ENCODE data around the gene FGF22.

Gene FGF22

GRCh38 chr19:610801-611480, 28.7 kb upstream of the FGF22 start:
- H3K27ac ChIP-seq: peak overlapping the region; percentile 16
- no peaks in the 10 kb centered on the region for H3K9me3 ChIP-seq (ENCODE audit: control insufficient read depth, low read length)
- no peak overlapping the region for H3K9ac ChIP-seq
- no peaks in the 10 kb centered on the region for H3K79me2 ChIP-seq
- H3K4me3 ChIP-seq (ENCODE audit: low read depth, low read length): no peak overlapping the region
- no peaks in the 10 kb centered on the region for H3K27me3 ChIP-seq (ENCODE audit: control insufficient read depth, insufficient read depth, low read length)
- no peak overlapping the region for H2AFZ ChIP-seq
- no peaks in the 10 kb centered on the region for H3K4me1 ChIP-seq
- H3K4me2 ChIP-seq (ENCODE audit: low read length): no peak overlapping the region
- TF ChIP-seq, protein P1, sequence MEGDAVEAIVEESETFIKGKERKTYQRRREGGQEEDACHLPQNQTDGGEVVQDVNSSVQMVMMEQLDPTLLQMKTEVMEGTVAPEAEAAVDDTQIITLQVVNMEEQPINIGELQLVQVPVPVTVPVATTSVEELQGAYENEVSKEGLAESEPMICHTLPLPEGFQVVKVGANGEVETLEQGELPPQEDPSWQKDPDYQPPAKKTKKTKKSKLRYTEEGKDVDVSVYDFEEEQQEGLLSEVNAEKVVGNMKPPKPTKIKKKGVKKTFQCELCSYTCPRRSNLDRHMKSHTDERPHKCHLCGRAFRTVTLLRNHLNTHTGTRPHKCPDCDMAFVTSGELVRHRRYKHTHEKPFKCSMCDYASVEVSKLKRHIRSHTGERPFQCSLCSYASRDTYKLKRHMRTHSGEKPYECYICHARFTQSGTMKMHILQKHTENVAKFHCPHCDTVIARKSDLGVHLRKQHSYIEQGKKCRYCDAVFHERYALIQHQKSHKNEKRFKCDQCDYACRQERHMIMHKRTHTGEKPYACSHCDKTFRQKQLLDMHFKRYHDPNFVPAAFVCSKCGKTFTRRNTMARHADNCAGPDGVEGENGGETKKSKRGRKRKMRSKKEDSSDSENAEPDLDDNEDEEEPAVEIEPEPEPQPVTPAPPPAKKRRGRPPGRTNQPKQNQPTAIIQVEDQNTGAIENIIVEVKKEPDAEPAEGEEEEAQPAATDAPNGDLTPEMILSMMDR (IDR thresholded peaks at IDR 0.05): no peak
- H3K36me3 ChIP-seq (ENCODE audit: control insufficient read depth, insufficient read depth, low read length): no peaks in the 10 kb centered on the region

DNA sequence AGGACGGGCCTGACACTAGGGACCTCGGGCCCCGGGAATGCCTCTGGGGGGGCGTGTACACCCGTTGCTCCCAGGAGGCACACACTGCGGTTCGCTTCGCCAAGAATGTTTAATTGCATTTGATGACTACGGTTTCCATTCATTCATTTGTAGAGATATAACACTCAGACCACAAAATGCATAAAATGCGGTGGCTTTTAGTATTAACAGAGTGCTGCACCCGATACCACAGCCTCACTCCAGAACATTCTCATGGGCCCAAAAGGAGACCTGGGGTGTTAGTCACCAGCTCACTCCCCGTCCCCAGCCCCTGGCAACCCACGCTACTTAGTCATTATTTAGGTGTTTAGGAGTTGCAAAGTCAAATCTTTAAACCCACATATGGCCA, 28.2 kb upstream of the FGF22 start:
- Histone ChIP-seq H3K9ac (no peak overlapping the region), H3K27ac (no peak overlapping the region), H3K79me2 (no peaks in the 10 kb centered on the region), H3K4me3 (ENCODE audit: low read depth, low read length) (no peak overlapping the region), H3K9me3 (ENCODE audit: control insufficient read depth, low read length) (no peaks in the 10 kb centered on the region), H3K4me2 (ENCODE audit: low read length) (no peak overlapping the region), H3K4me1 (no peaks in the 10 kb centered on the region), H3K36me3 (ENCODE audit: control insufficient read depth, insufficient read depth, low read length) (no peaks in the 10 kb centered on the region), H2AFZ (no peak overlapping the region), H3K27me3 (ENCODE audit: control insufficient read depth, insufficient read depth, low read length) (no peaks in the 10 kb centered on the region)
- TF ChIP-seq, protein P1 (IDR thresholded peaks at IDR 0.05): no peak

GRCh38 chr19:612941-613340, 26.7 kb upstream of the FGF22 start:
- no peak overlapping the region for H3K4me3 ChIP-seq (ENCODE audit: low read depth, low read length)
- H3K9ac ChIP-seq: no peak overlapping the region
- TF ChIP-seq, protein P1 (IDR thresholded peaks at IDR 0.05): no peak

DNA sequence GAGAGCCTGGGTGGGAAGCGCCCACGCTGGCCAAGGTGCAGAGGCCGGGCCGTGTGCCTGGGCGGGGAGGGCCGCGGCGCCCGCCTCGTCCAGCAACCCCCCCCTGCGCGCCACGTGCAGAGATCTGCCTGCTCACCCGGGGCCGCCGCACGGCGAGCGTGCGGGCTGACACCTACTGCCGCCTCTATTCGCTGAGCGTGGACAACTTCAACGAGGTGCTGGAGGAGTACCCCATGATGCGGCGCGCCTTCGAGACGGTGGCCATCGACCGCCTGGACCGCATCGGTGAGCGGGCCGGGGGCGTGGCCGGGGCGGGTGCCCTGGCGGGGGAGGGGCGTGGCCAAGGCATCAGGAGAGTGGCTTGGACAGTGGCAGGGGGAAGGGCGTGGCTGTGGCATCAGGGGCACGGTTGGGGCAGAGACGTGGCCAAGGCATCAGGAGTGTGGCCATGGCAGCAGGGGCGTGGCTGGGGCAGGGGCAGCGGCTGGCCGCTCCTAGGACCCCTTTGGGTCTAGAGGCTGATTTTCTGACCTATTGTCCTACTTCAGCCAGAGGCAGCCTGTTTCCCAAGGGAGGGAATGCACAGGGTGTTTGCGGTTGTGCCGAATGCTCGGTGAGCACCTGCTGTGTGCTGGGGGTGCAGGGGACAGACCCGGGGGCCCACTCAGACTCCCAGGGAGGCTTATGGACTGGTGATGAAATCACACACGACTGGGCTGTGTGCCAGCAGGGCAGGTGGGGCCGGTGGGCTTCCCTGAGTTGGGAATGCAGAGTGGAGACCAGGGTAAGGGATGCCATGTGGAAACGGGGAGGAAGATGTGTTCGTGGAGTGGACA, 25.7 kb upstream of the FGF22 start:
- TF ChIP-seq, protein P1 (IDR thresholded peaks at IDR 0.05): no peak
- H3K9ac ChIP-seq: no peak overlapping the region
- no peaks in the 10 kb centered on the region for H3K27me3 ChIP-seq (ENCODE audit: control insufficient read depth, insufficient read depth, low read length)
- no peaks in the 10 kb centered on the region for H3K4me1 ChIP-seq
- no peak overlapping the region for H3K27ac ChIP-seq
- H3K36me3 ChIP-seq (ENCODE audit: control insufficient read depth, insufficient read depth, low read length): no peaks in the 10 kb centered on the region
- no peak overlapping the region for H2AFZ ChIP-seq
- H3K79me2 ChIP-seq: no peaks in the 10 kb centered on the region
- no peaks in the 10 kb centered on the region for H3K9me3 ChIP-seq (ENCODE audit: control insufficient read depth, low read length)
- no peak overlapping the region for H3K4me3 ChIP-seq (ENCODE audit: low read depth, low read length)
- H3K4me2 ChIP-seq (ENCODE audit: low read length): no peak overlapping the region

More at GRCh38 chr19:612941-613340, 26.7 kb upstream of the FGF22 start:
- Histone ChIP-seq H3K36me3 (ENCODE audit: control insufficient read depth, insufficient read depth, low read length) (no peaks in the 10 kb centered on the region), H3K4me2 (ENCODE audit: low read length) (no peak overlapping the region), H3K4me1 (no peaks in the 10 kb centered on the region), H3K79me2 (no peaks in the 10 kb centered on the region), H3K27me3 (ENCODE audit: control insufficient read depth, insufficient read depth, low read length) (no peaks in the 10 kb centered on the region), H3K27ac (no peak overlapping the region), H3K9me3 (ENCODE audit: control insufficient read depth, low read length) (no peaks in the 10 kb centered on the region), H2AFZ (no peak overlapping the region)

Measured in parathyroid adenoma (tissue), 2 donors.